ENCODE data around the gene CYBC1.
"Not testable (repeated sequence)": the region's sequence is repeated elsewhere in the genome, so short reads cannot be mapped to it uniquely, and the experiment has no call there.

CYBC1 gene

GRCh38 chr17:82475458-82475857 lies 24.9 kb upstream of the CYBC1 start:
- no peak for DNase-seq

DNA sequence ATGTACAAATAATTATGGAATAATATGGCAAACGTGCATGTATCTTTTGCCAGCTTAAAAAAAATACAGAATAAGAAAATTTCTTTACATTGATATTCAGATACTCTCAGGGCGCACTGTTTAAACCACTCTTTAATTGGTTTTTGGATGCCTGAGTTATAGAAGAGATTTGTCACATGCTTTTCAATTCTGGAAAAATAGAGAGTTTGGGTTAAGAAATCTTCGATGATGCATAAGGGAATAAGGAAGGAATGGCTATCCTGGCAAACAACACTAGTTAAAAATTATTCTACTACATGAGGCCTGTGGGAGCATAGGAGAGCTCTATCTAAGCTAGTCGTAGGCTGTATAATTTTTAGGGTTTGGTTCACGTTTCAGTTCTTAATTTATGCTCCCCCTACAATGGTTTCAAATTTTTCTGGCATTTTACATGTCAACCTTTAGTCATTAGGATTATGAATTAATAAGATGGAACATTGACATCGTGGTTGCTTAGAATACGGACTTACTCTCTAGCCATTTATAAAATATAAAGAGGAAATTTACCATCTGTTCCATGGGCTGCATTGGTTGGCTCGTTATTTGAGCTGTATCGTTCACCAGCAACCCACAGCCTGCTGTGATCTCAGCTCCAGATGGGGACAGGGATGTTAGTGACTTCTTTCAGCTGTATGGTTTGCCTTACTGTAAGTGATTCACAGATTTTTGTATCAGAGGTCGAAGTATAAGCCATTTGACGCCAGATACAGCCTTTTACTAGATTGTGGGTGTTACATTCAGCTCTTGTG lies 23.9 kb upstream of the CYBC1 start:
- no peak for DNase-seq

DNA sequence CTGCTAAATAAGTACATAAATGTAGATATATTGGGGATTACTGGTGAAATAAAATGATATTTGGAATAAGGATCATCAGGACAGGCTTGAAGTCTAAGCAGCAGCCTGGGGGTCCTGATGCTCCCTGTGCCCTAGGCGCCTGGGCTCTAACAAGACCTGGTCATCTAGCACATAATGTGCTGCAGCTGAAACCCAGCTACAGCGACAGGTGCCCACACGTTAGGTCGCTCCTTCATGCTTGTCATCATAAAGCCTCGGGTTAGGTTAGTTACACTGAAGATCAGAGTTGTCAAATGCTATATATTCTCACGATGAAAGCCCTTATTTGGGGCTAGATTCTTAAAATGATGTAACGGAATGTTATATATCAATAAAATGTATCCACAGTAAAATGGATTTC lies 19.5 kb upstream of the CYBC1 start:
- DNase-seq = no peak

DNA sequence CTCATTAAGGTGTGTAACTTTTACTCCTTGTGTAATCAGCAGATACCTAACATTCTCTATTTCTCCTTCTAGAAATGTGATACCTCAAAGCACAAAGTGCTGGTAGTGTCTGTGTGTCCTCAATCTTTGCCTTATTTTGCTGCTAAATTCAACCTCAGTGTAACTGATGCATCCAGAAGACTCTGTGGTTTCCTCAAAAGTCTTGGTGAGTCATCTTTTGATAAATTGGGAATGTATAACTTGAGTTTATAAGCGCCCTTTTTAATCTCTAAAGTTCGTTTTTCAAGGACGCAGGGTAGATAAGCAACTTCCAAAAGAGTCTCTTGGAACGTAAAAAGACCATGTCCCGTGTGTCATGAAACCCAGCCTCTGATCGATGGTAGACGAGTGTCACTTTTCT lies 18.1 kb upstream of the CYBC1 start:
- no peak for DNase-seq

DNA sequence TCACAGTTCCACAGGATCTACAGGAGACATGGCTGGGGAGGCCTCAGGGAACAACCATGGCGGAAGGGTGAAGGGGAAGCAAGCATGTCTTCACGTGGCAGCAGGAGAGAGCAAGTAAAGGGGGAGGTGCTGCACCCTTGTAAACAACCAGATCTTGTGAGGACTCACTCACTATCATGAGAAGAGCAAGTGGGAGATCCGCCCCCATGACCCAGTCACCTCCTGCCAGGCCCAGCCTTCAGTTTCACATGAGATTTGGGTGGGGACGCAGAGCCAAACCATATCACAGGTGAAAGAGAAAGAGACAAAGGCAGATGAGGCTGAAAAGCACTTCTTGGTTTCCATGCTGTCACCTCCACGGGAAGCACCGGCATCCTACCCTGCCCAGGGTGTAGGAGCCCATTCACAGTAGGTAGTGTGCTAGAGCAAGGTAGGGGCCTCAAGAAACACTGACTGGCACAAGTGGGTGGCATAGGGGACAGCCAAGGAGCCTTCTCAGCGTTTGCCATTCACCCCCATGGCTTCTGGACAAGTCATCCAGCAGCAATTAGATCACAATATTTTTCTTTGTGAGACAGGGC lies 14.6 kb upstream of the CYBC1 start:
- no peak for DNase-seq

DNA sequence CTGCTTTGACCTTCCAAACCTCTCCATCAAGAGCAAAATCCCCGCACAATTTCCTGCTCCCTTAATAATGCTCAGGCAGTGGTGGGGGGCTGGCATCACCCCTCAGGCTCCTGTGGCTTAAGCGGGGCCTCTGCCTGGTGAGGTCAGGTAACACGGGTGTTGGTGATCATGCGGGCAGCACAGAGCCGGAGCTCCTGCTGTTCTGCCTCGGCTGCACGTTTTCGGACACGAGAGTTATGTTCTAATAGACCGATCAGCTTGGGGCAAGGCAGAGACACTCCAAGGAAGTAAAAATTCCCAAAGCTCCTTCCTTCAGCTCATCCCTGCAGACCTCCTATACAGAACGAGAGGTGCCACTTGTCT lies 14.0 kb upstream of the CYBC1 start:
- no peak for DNase-seq

DNA sequence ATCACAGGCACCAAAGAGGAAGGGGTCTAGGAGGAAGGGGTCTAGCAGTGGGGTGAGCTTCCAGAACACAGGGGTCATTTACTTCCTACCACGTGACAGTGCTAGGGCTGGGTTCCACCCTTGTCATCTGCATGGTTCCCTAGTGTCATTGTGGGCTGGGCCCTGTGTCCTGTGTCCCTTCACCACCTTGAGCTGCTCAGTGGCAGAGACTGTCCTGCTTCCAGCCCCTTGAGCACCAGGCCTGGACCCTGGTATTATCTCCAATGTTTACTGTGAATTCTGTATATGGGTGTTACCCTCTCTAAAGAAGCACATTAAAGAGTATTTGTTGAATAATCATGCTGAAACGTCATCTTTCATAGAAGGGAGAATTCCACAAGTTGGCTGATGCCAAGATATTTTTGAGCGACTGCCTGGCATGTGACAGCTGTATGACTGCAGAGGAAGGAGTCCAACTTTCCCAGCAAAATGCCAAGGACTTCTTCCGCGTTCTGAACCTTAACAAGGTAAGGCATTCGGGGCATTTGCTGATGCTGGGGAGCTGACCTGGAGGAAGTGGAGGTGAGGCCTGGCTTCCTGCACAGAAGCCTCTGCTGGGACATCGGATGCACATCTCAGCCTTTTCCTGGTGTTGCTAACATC lies 13.5 kb upstream of the CYBC1 start:
- DNase-seq = no peak

DNA sequence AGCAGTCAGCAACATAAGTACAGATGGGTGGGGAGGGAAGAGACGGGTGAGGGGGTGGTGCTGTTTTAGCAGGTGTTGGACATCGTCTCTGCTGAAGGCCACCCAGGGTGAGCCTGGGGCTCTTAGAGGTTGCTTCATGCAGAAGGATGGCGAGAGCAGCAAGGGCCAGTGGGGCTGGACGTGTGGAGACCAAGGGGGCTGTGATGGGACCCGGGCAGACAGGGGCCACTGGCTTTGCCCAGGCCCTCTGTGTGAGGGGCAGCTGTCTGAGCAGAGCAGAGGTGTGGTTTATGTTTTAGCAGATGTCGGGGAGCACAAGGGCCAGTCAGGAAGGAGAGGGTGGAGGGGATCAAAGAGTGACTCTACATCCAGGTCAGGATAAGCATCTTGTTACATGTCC lies 12.8 kb upstream of the CYBC1 start:
- DNase-seq = no peak

GRCh38 chr17:82461827-82462524 lies 11.4 kb upstream of the CYBC1 start:
- no peak for DNase-seq

GRCh38 chr17:82459936-82460335 lies 9.4 kb upstream of the CYBC1 start:
- DNase-seq = not testable (repeated sequence)

- peak; percentile 14 for DNase-seq
These were observed 8.4 kb upstream of the CYBC1 start for GRCh38 chr17:82458885-82459424.

GRCh38 chr17:82458179-82458884 lies 7.8 kb upstream of the CYBC1 start, which contains the start of gene NARF:
Gene NARF, plus strand, starts transcription at chr17:82458741. Its CDS starts 63 bp downstream, at chr17:82458804.
- DNase-seq = peak; percentile 93

GRCh38 chr17:82457929-82458178 lies 7.3 kb upstream of the CYBC1 start:
- DNase-seq = no peak

- DNase-seq = no peak
These were observed 6.7 kb upstream of the CYBC1 start for GRCh38 chr17:82457073-82457928.

DNA sequence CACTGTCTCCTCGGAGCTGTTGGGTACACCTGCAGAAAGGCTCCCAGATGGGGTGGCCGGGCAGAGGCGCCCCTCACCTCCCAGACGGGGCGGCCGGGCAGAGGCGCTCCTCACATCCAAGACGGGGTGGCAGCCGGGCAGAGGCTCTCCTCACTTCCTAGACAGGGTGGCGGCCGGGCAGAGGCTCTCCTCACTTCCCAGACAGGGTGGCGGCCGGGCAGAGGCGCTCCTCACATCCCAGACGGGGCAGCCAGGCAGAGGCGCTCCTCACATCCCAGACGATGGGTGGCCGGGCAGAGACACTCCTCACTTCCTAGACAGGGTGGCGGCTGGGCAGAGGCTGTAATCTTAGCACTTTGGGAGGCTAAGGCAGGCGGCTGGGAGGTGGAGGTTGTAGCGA lies 3.2 kb upstream of the CYBC1 start:
- DNase-seq = not testable (repeated sequence)

- DNase-seq = not testable (repeated sequence)
These were observed 2.6 kb upstream of the CYBC1 start for GRCh38 chr17:82453151-82453550.

- DNase-seq = no peak
These were observed 1.6 kb upstream of the CYBC1 start for GRCh38 chr17:82452162-82452561.

GRCh38 chr17:82449883-82450356 lies 632 bp downstream of the CYBC1 start:
- peak; percentile 37 for DNase-seq

- DNase-seq = peak; percentile 58
These were observed 1.2 kb downstream of the CYBC1 start for GRCh38 chr17:82449131-82449882.

- no peak for DNase-seq
These were observed 2.7 kb downstream of the CYBC1 start for GRCh38 chr17:82447876-82448275.

DNA sequence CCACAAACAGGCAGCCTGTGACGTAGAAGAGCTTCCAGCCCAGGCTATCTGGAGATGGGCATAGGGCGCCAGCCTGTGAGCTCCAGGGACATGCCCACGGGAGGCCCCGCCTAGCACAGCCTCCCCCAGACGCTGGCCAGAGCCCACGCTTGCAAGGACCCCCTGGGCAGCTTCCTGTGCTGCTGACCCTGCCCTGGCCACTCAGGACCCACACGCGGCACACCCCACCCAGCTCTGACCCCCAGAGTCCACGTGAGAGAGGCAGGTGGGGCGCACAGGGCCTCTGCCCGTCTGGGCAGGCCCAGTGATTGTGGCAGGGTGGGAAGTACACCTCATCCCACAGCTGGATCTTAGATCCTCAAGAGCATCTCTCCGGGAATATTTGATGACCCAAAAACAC lies 3.9 kb downstream of the CYBC1 start:
- DNase-seq = no peak
